ENCODE data around the gene YAF2. TPM values are rescaled to one million over a fixed set of nuclear protein-coding genes. Genes with fewer than 3 reads are reported as not detected.

YAF2 gene
- total RNA-seq, 4 donors from 2014 or later, result 56.7 to 92.2 (median 70.5) TPM

- Histone ChIP-seq H3K9me3 (no peaks in the 10 kb centered on the region), H3K4me1 (no peaks in the 10 kb centered on the region), H3K27ac (no peak overlapping the region), H3K36me3 (no peaks in the 10 kb centered on the region), H3K27me3 (no peaks in the 10 kb centered on the region), H3K4me3 (replicated peaks in 1 of 3) (no peak overlapping the region)
- 87 to 88% methylated on average over 1 of the region's 1 CpG for WGBS, 2 donors
- TF ChIP-seq CTCF (IDR thresholded peaks at IDR 0.05) (no peak), POLR2A (IDR thresholded peaks at IDR 0.05) (no peak)
- intact Hi-C loops (cut with DNase I), result no loop called here
- no peak for DNase-seq
Measured at GRCh38 chr12:42284157-42284556, 46.1 kb upstream of the YAF2 start.

GRCh38 chr12:42283739-42284138 is 45.7 kb upstream of the YAF2 start:
- intact Hi-C loops (cut with DNase I), result no loop called here
- no peaks in the 10 kb centered on the region for H3K9me3 ChIP-seq
- H3K4me1 ChIP-seq, result no peaks in the 10 kb centered on the region
- TF ChIP-seq POLR2A (IDR thresholded peaks at IDR 0.05) (no peak), CTCF (IDR thresholded peaks at IDR 0.05) (no peak)
- no peaks in the 10 kb centered on the region for H3K36me3 ChIP-seq
- H3K27me3 ChIP-seq, result no peaks in the 10 kb centered on the region
- H3K4me3 ChIP-seq (replicated peaks in 1 of 3), result no peak overlapping the region
- no peak for DNase-seq
- H3K27ac ChIP-seq, result no peak overlapping the region

GRCh38 chr12:42282294-42282693 is 44.2 kb upstream of the YAF2 start:
- H3K27ac ChIP-seq, result no peak overlapping the region
- TF ChIP-seq POLR2A (IDR thresholded peaks at IDR 0.05) (no peak), CTCF (IDR thresholded peaks at IDR 0.05) (no peak)
- DNase-seq, result no peak
- H3K9me3 ChIP-seq, result no peaks in the 10 kb centered on the region
- H3K36me3 ChIP-seq, result no peaks in the 10 kb centered on the region
- intact Hi-C loops (cut with DNase I), result no loop called here
- 80 to 82% methylated on average over 2 of the region's 2 CpGs for WGBS, 2 donors
- no peaks in the 10 kb centered on the region for H3K4me1 ChIP-seq
- no peaks in the 10 kb centered on the region for H3K27me3 ChIP-seq
- H3K4me3 ChIP-seq (replicated peaks in 1 of 3), result no peak overlapping the region

- WGBS, 2 donors, result 73% methylated on average over 3 of the region's 3 CpGs
- intact Hi-C loops (cut with DNase I), result no loop called here
- Histone ChIP-seq H3K27me3 (no peaks in the 10 kb centered on the region), H3K9me3 (no peaks in the 10 kb centered on the region), H3K36me3 (no peaks in the 10 kb centered on the region), H3K4me3 (replicated peaks in 1 of 3) (no peak overlapping the region), H3K4me1 (no peaks in the 10 kb centered on the region), H3K27ac (no peak overlapping the region)
- no peak for TF ChIP-seq CTCF (IDR thresholded peaks at IDR 0.05)
- no peak for TF ChIP-seq POLR2A (IDR thresholded peaks at IDR 0.05)
- no peak for DNase-seq
Measured at GRCh38 chr12:42281844-42282243, 43.8 kb upstream of the YAF2 start.

GRCh38 chr12:42281278-42281677 is 43.2 kb upstream of the YAF2 start:
- intact Hi-C loops (cut with DNase I), result no loop called here
- DNase-seq, result no peak
- H3K27ac ChIP-seq, result no peak overlapping the region
- H3K4me3 ChIP-seq (replicated peaks in 1 of 3), result no peak overlapping the region
- H3K9me3 ChIP-seq, result no peaks in the 10 kb centered on the region
- TF ChIP-seq POLR2A (IDR thresholded peaks at IDR 0.05), result no peak
- TF ChIP-seq CTCF (IDR thresholded peaks at IDR 0.05), result no peak
- WGBS, 2 donors, result 40 to 50% methylated on average over 3 of the region's 3 CpGs
- H3K36me3 ChIP-seq, result no peaks in the 10 kb centered on the region
- H3K4me1 ChIP-seq, result no peaks in the 10 kb centered on the region
- no peaks in the 10 kb centered on the region for H3K27me3 ChIP-seq
